OCI-LY1 (cell line): ENCODE results near the gene RFNG.

ENCODE experiments used
- H2AFZ ChIP-seq: fragments of 200-600 bp; sonication (generic), shearing (Covaris generic); 2 replicates; pipeline ENCODE4 v1.6.0; 2014; ENCODE audit warnings: antibody characterized with exemption, mild to moderate bottlenecking, low read length
- H3F3A ChIP-seq: fragments of 200-600 bp; sonication (generic), shearing (Covaris generic); 2 replicates; pipeline ENCODE4 v1.6.0; 2014; ENCODE audit warnings: mild to moderate bottlenecking, antibody characterized with exemption, low read length, moderate library complexity; ENCODE audit not compliant: insufficient read depth
- H3K27ac ChIP-seq: fragments of 200-600 bp; sonication (generic); 2 replicates; pipeline ENCODE4 v1.5.1; 2014; ENCODE audit warnings: low read length, mixed run types, mild to moderate bottlenecking, low read depth; ENCODE audit not compliant: poor library complexity, severe bottlenecking
- H3K27me3 ChIP-seq: fragments of 200-600 bp; sonication (generic); 2 replicates; pipeline ENCODE4 v1.6.0; 2014; ENCODE audit warnings: antibody characterized with exemption, mild to moderate bottlenecking, low read length, moderate library complexity; ENCODE audit not compliant: insufficient read depth
- H3K36me3 ChIP-seq: fragments of 200-600 bp; sonication (generic); 2 replicates; pipeline ENCODE4 v1.6.1; 2014; ENCODE audit warnings: mild to moderate bottlenecking, antibody characterized with exemption, low read length, moderate library complexity, mixed read lengths; ENCODE audit not compliant: insufficient read depth
- H3K4me1 ChIP-seq: fragments of 200-600 bp; sonication (generic); 2 replicates; pipeline ENCODE4 v1.5.1; 2014; ENCODE audit warnings: mild to moderate bottlenecking, low read length, moderate library complexity; ENCODE audit not compliant: insufficient read depth, severe bottlenecking
- H3K4me2 ChIP-seq: fragments of 200-600 bp; sonication (generic), shearing (Covaris generic); 2 replicates; pipeline ENCODE4 v1.6.1; 2014; ENCODE audit warnings: low read length
- H3K4me3 ChIP-seq: fragments of 200-600 bp; sonication (generic); 2 replicates; pipeline ENCODE4 v1.5.1; 2014; ENCODE audit warnings: low read length, low read depth, mild to moderate bottlenecking, mixed read lengths; ENCODE audit not compliant: poor library complexity, severe bottlenecking
- H3K79me2 ChIP-seq: fragments of 200-600 bp; shearing (Covaris generic); 2 replicates; pipeline ENCODE4 v1.6.1; 2016; ENCODE audit warnings: mixed run types, low read length, mixed read lengths; ENCODE audit not compliant: insufficient read depth
- H3K9ac ChIP-seq: fragments of 200-600 bp; sonication (generic), shearing (Covaris generic); 2 replicates; pipeline ENCODE4 v1.6.1; 2014; ENCODE audit warnings: mild to moderate bottlenecking, low read length, mixed read lengths
- H3K9me2 ChIP-seq: fragments of 200-600 bp; sonication (generic), shearing (Covaris generic); 2 replicates; pipeline ENCODE4 v1.6.1; 2014; ENCODE audit warnings: low read depth, mild to moderate bottlenecking, low read length, mixed read lengths
- H3K9me3 ChIP-seq: fragments of 200-600 bp; shearing (Covaris generic); 2 replicates; pipeline ENCODE4 v1.6.1; 2014; ENCODE audit warnings: low read length, mixed read lengths
- H4K20me1 ChIP-seq: fragments of 200-600 bp; sonication (generic), shearing (Covaris generic); 2 replicates; pipeline ENCODE4 v1.6.0; 2016; ENCODE audit warnings: mild to moderate bottlenecking, low read length; ENCODE audit not compliant: insufficient read depth
- EZH2 ChIP-seq: fragments of 200-600 bp; sonication (generic), shearing (Covaris generic); IDR thresholded peaks from 2 replicates; pipeline ENCODE4 v1.8.0; 2017; ENCODE audit warnings: borderline replicate concordance, mixed run types, mild to moderate bottlenecking, antibody characterized with exemption, low read length, moderate library complexity, mixed read lengths
- TF ChIP-seq, protein P1 (sequence below): fragments of 200-600 bp; sonication (generic), shearing (Covaris generic); IDR thresholded peaks from 2 replicates; pipeline ENCODE4 v1.5.1; 2017; ENCODE audit warnings: mild to moderate bottlenecking, antibody characterized with exemption, low read length, moderate library complexity, mixed read lengths

Gene RFNG

DNA sequence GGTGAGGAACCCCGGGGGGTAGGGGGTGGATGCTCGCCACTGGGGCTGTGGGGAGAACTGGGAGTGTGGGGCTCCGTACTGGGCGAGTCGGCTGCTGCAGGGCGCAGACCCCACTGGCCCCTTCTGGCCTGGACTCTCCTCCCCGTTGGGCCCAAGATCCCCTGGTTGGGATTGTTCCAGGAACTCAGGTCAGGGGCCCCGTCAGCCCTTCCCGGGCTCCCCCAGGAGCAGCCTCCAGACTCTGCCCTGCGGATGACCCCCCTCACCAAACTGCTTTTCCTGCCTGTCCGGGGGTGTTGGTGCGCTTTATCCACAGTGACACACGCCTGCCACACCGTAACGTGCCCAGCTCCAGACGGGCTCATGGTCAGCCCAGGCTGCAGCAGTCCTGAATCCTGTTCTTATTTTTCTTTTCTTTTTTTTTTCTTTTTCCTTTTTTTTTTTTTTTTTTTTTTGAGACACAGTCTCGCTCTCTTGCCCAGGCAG lies 50.0 kb downstream of the RFNG start:
- Histone ChIP-seq H3K27ac (no peak overlapping the region), H4K20me1 (no peaks in the 10 kb centered on the region), H3F3A (no peaks in the 10 kb centered on the region), H3K4me1 (no peaks in the 10 kb centered on the region), H3K36me3 (no peaks in the 10 kb centered on the region), H3K9me3 (no peaks in the 10 kb centered on the region), H2AFZ (no peak overlapping the region), H3K9ac (no peak overlapping the region), H3K4me3 (no peak overlapping the region), H3K9me2 (no peaks in the 10 kb centered on the region), H3K79me2 (no peaks in the 10 kb centered on the region), H3K27me3 (no peaks in the 10 kb centered on the region; the same call in 1 of the 2 replicates), H3K4me2 (no peak overlapping the region)
- TF ChIP-seq, protein P1, sequence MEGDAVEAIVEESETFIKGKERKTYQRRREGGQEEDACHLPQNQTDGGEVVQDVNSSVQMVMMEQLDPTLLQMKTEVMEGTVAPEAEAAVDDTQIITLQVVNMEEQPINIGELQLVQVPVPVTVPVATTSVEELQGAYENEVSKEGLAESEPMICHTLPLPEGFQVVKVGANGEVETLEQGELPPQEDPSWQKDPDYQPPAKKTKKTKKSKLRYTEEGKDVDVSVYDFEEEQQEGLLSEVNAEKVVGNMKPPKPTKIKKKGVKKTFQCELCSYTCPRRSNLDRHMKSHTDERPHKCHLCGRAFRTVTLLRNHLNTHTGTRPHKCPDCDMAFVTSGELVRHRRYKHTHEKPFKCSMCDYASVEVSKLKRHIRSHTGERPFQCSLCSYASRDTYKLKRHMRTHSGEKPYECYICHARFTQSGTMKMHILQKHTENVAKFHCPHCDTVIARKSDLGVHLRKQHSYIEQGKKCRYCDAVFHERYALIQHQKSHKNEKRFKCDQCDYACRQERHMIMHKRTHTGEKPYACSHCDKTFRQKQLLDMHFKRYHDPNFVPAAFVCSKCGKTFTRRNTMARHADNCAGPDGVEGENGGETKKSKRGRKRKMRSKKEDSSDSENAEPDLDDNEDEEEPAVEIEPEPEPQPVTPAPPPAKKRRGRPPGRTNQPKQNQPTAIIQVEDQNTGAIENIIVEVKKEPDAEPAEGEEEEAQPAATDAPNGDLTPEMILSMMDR = no peak
- TF ChIP-seq EZH2 = no peak

DNA sequence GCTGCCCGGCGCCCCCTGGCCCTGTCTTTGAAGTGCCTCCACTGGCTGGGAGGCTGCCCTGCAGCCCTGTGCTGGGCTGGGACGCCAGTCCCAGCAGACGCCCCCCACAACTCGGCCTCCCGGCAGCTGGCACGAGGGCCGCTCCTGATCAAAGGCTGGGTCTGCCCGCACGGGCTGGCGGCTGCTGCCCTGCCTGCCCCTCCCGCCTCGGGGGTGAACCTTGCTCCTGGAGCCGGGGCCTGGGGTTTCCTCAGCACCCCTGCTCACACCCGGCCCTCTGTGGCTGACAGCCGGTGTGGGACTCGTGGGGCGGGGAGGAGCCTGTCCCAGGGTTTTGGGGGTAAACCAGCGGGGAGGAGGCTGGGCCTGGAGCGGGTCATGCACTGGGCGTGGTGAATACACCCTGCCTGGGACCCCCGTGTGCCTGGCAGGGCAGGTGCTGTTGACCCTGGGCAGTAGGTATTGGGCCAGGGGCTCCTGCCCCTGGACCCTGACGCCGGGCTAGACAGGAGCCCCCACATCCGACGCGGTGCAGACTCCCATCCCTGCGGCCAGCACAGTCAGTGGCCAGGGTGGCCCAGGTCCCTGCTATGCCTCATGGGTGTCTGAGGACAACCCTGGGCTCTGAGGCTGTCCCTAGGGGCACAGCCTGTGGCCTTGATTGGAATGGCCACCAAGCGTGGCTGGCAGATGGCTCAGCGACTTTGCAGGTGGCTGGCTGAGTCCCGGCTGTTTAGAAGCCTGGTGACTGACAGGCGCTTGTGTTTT lies 50.6 kb downstream of the RFNG start:
- H3K79me2 ChIP-seq = no peaks in the 10 kb centered on the region
- H3K27ac ChIP-seq = no peak overlapping the region
- H3K9me3 ChIP-seq = no peaks in the 10 kb centered on the region
- H3K4me2 ChIP-seq = no peak overlapping the region
- no peaks in the 10 kb centered on the region; the same call in 1 of the 2 replicates for H3K27me3 ChIP-seq
- no peaks in the 10 kb centered on the region for H3K9me2 ChIP-seq
- H2AFZ ChIP-seq = no peak overlapping the region
- H3K9ac ChIP-seq = no peak overlapping the region
- no peak for TF ChIP-seq EZH2
- TF ChIP-seq, protein P1 = no peak
- no peaks in the 10 kb centered on the region for H3F3A ChIP-seq
- no peaks in the 10 kb centered on the region for H3K36me3 ChIP-seq
- no peaks in the 10 kb centered on the region for H4K20me1 ChIP-seq
- no peaks in the 10 kb centered on the region for H3K4me1 ChIP-seq
- H3K4me3 ChIP-seq = no peak overlapping the region

DNA sequence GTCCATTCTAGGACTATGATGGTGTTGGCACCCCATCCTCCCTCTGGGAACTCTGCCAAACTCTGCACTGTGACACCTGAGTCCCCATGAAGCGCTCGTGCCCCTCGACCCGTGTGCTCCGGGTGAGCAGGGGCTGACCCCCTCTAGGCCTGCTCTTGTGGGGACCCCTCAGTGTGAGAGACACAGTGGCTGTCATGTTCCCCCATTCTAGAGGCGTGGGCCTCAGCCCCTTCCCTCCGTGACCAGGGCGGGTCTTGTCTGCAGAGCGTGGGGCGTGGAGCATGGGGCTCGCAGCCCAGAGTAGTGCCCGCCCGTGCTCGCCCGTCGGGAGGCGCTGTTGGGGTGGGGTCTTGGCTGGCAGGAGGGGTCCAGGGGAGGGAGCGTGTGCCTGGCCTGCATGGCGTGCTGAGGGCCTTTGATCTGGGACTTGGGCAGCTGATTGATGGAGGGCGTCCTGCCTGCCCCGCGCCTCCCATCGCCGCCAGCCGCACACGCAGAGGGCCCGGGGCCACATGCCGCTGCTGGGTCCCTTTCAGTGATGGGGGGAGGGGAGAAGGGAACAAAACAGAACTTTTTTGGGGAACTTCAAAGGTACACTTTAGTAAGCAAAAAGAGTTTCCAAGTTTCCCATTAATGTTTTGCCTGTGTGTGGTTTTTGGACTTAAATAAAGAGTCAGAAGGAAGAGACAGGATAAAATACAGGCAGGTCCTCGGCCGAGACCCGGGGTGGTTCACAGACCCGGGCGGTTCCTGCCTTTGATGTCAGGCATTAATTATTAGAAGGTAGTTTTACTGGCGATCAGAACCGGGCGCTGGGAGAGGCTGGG lies 51.4 kb downstream of the RFNG start:
- H3K79me2 ChIP-seq = no peaks in the 10 kb centered on the region
- no peaks in the 10 kb centered on the region for H4K20me1 ChIP-seq
- no peak overlapping the region for H3K27ac ChIP-seq
- H3K36me3 ChIP-seq = no peaks in the 10 kb centered on the region
- H3K4me3 ChIP-seq = no peak overlapping the region
- H2AFZ ChIP-seq = no peak overlapping the region
- no peaks in the 10 kb centered on the region for H3K4me1 ChIP-seq
- H3K9me2 ChIP-seq = no peaks in the 10 kb centered on the region
- H3K9me3 ChIP-seq = no peaks in the 10 kb centered on the region
- no peaks in the 10 kb centered on the region; the same call in 1 of the 2 replicates for H3K27me3 ChIP-seq
- no peaks in the 10 kb centered on the region for H3F3A ChIP-seq
- H3K4me2 ChIP-seq = no peak overlapping the region
- H3K9ac ChIP-seq = no peak overlapping the region
- TF ChIP-seq, protein P1 = no peak
- no peak for TF ChIP-seq EZH2
